Naive thymus-derived CD4-positive, alpha-beta T cell (primary cell): Measurements from ENCODE around the gene TEAD2. TPM values are rescaled to one million over a fixed set of nuclear protein-coding genes. Genes with fewer than 3 reads are reported as not detected.
"Not testable (repeated sequence)": the region's sequence is repeated elsewhere in the genome, so short reads cannot be mapped to it uniquely, and the experiment has no call there.

Source experiments
- ATAC-seq: fragments of 150-1000 bp; cut with Tn5 transposase; 2 replicates; pipeline ENCODE4 v1.10.0; 2021; ENCODE audit warnings: mild to moderate bottlenecking, moderate library complexity
- CTCF ChIA-PET: fragments of 350-600 bp; sonication (Branson Sonifier 250); formaldehyde crosslinking; loops from one replicate; lab custom pipeline; 2021; ENCODE audit warnings: antibody characterized with exemption; lab: Charles Lee
- POLR2A ChIA-PET: fragments of 350-600 bp; sonication (Branson Sonifier 250); formaldehyde crosslinking; loops from one replicate; lab custom pipeline; 2021; ENCODE audit warnings: antibody characterized with exemption, inconsistent platforms; lab: Charles Lee
- DNase-seq, 9 donors: peaks; one replicate each; pipeline versions ENCODE4 v3.0.0 to v3.0.0-alpha.2; 2020 to 2022; ENCODE audit warnings: mixed read lengths in 1 of 9
- H3K27ac ChIP-seq: one replicate; pipeline ENCODE4 v1.7.0; 2013; ENCODE audit warnings: mild to moderate bottlenecking, low read depth, low read length, moderate library complexity
- H3K27me3 ChIP-seq, 2 donors: one replicate each; pipeline ENCODE4 v1.7.0; 2013; ENCODE audit warnings: low read length in 2 of 2, mild to moderate bottlenecking in 2 of 2, moderate library complexity in 2 of 2; ENCODE audit not compliant: control insufficient read depth in 2 of 2, insufficient read depth in 2 of 2
- H3K36me3 ChIP-seq, 3 experiments: 1 replicate in 2 of 3; 2 replicates in 1 of 3; pipeline ENCODE4 v1.7.0; 2013; ENCODE audit warnings: low read length in 3 of 3, mild to moderate bottlenecking in 3 of 3, moderate library complexity in 1 of 3; ENCODE audit not compliant: insufficient read depth in 3 of 3, control insufficient read depth in 2 of 3
- H3K4me1 ChIP-seq, 2 donors: one replicate each; pipeline ENCODE4 v1.7.0; 2013; ENCODE audit warnings: low read length in 2 of 2, mild to moderate bottlenecking in 2 of 2, moderate library complexity in 1 of 2; ENCODE audit not compliant: control insufficient read depth in 2 of 2, insufficient read depth in 2 of 2
- H3K4me3 ChIP-seq: 2 replicates; pipeline ENCODE4 v1.7.0; 2013; ENCODE audit warnings: mild to moderate bottlenecking, low read length
- H3K9me3 ChIP-seq, 3 experiments: 1 replicate in 2 of 3; 2 replicates in 1 of 3; pipeline ENCODE4 v1.7.0; 2013; ENCODE audit warnings: low read length in 3 of 3; ENCODE audit not compliant: control insufficient read depth in 2 of 3
- H3K27ac Mint-ChIP-seq, 9 donors: one replicate each; pipeline ENCODE4 v1.8.0; 2020 to 2022; ENCODE audit warnings: mixed read lengths in 9 of 9, mild to moderate bottlenecking in 8 of 9, moderate library complexity in 5 of 9, inconsistent platforms in 2 of 9
- H3K27me3 Mint-ChIP-seq, 5 donors: one replicate each; pipeline ENCODE4 v1.8.0; 2021 to 2022; ENCODE audit warnings: mixed read lengths in 5 of 5, mild to moderate bottlenecking in 1 of 5
- H3K36me3 Mint-ChIP-seq, 5 donors: one replicate each; pipeline ENCODE4 v1.8.0; 2020 to 2022; ENCODE audit warnings: mixed read lengths in 5 of 5, mild to moderate bottlenecking in 3 of 5, inconsistent platforms in 1 of 5
- H3K4me1 Mint-ChIP-seq, 7 donors: one replicate each; pipeline ENCODE4 v1.8.0; 2020 to 2022; ENCODE audit warnings: mixed read lengths in 7 of 7, mild to moderate bottlenecking in 3 of 7, inconsistent platforms in 1 of 7
- H3K4me3 Mint-ChIP-seq, 10 donors: one replicate each; pipeline ENCODE4 v1.8.0; 2020 to 2022; ENCODE audit warnings: mild to moderate bottlenecking in 10 of 10, mixed read lengths in 10 of 10, moderate library complexity in 6 of 10, inconsistent platforms in 2 of 10
- H3K9me3 Mint-ChIP-seq, 11 donors: one replicate each; pipeline ENCODE4 v1.8.0; 2020 to 2022; ENCODE audit warnings: mixed read lengths in 11 of 11, mild to moderate bottlenecking in 4 of 11, inconsistent platforms in 1 of 11, moderate library complexity in 1 of 11
- intact Hi-C, 2 donors: fragments of 100-400 bp; cut with micrococcal nuclease; formaldehyde crosslinking; loops; one replicate each; pipeline ENCODE4 v1.15.1; 2023
- polyA plus RNA-seq, 2 donors: library from polyadenylated mRNA; unstranded; fragments of 300-500 nt; fragmentation: Illumina TruSeq; gene quantifications; one replicate each; pipeline ENCODE4 v1.2.3, GENCODE V29; 2021
- total RNA-seq, 6 experiments: library from RNA in 5 of 6; stranded (reverse) in 5 of 6; gene quantifications; 1 replicate in 5 of 6; 2 replicates in 1 of 6; pipeline ENCODE4 v1.2.3 and lab custom pipeline; 2021 to 2026

TEAD2 gene
- total and polyA plus RNA-seq, 7 experiments from 2014 or later: 0.29 TPM; not detected in 6

GRCh38 chr19:49332691-49333417 is 29.4 kb downstream of the TEAD2 start:
- POLR2A ChIA-PET: interaction anchor here (0.6 to 1.3 kb wide), 5 partner anchors 7 to 213 kb away, joined by 3 read pairs; partner anchors contain the start of genes PIH1D1 and SLC6A16
- not testable (repeated sequence) for H3K27me3 ChIP-seq, H3K9me3 ChIP-seq, H3K9me3 Mint-ChIP-seq, DNase-seq, ATAC-seq, H3K4me3 ChIP-seq, H3K27me3 Mint-ChIP-seq
- Mint-ChIP-seq H3K4me1 (peaks cover 57 to 86% (median 75%) of the 10 kb centered on the region in 7 donors), H3K36me3 (peaks cover 10 to 28% (median 25%) of the 10 kb centered on the region in 5 donors), H3K4me3 (peak overlapping the region; percentile 34 to 99 (median 88)), H3K27ac (peak overlapping the region; percentile 84 to 99 (median 96))
- peaks cover 47 to 56% of the 10 kb centered on the region in 2 donors for H3K4me1 ChIP-seq
- CTCF ChIA-PET: interaction anchor here (0.6 to 1.1 kb wide), 4 partner anchors 31 to 414 kb away, joined by 3 read pairs; no protein-coding TSS in a partner anchor
- H3K27ac ChIP-seq: peak overlapping the region; percentile 86
- intact Hi-C loops: loop anchor here in 1 of 2 donors (1.0 to 10.0 kb wide), 2 partner anchors 347 to 532 kb away; partner anchors contain the start of gene PNKP
- H3K36me3 ChIP-seq: peaks cover 0 to 27% (median 0%) of the 10 kb centered on the region in 3 experiments

- ChIA-PET POLR2A (interaction anchor here (0.6 to 1.1 kb wide), 3 partner anchors 23 to 309 kb away, joined by 3 read pairs; no protein-coding TSS in a partner anchor), CTCF (interaction anchor here (0.6 kb wide), 1 partner anchor 16 kb away, joined by 3 read pairs; no protein-coding TSS in a partner anchor)
- no peaks in the 10 kb centered on the region for H3K27me3 ChIP-seq
- no peaks in the 10 kb centered on the region for H3K9me3 Mint-ChIP-seq
- no peaks in the 10 kb centered on the region for H3K9me3 ChIP-seq
- H3K27ac ChIP-seq: peak overlapping the region; percentile 4
- H3K27me3 Mint-ChIP-seq: no peaks in the 10 kb centered on the region
- H3K36me3 Mint-ChIP-seq: peaks cover 10 to 27% (median 21%) of the 10 kb centered on the region in 5 donors
- H3K36me3 ChIP-seq: peaks cover 0 to 15% (median 0%) of the 10 kb centered on the region in 3 experiments
- ATAC-seq (peak; percentile 83), DNase-seq (peak in 8 of 9 donors; percentile 48 to 76 (median 65))
- H3K27ac Mint-ChIP-seq: peak overlapping the region; percentile 54 to 99 (median 87)
- peaks cover 54 to 80% (median 70%) of the 10 kb centered on the region in 7 donors for H3K4me1 Mint-ChIP-seq
- H3K4me3 Mint-ChIP-seq: peak overlapping the region in 9 of 10 donors; percentile 14 to 99 (median 49)
- no peak overlapping the region for H3K4me3 ChIP-seq
- intact Hi-C loops: loop anchor here in 1 of 2 donors (1.0 to 10.0 kb wide), 3 partner anchors 32 to 533 kb away; partner anchors contain the start of genes DKKL1, GYS1, PNKP and RUVBL2
- H3K4me1 ChIP-seq: peaks cover 37 to 44% of the 10 kb centered on the region in 2 donors
Observed at GRCh38 chr19:49331616-49332055, 30.6 kb downstream of the TEAD2 start.

GRCh38 chr19:49331187-49331586 is 31.0 kb downstream of the TEAD2 start:
- POLR2A ChIA-PET: interaction anchor here (0.7 to 1.1 kb wide), 2 partner anchors 23 to 310 kb away, joined by 3 read pairs; no protein-coding TSS in a partner anchor
- H3K9me3 Mint-ChIP-seq, H3K9me3 ChIP-seq, H3K27ac ChIP-seq, DNase-seq, ATAC-seq, H3K27me3 Mint-ChIP-seq, H3K4me3 ChIP-seq, H3K27me3 ChIP-seq: not testable (repeated sequence)
- peaks cover 10 to 26% (median 18%) of the 10 kb centered on the region in 5 donors for H3K36me3 Mint-ChIP-seq
- intact Hi-C loops: loop anchor here in 1 of 2 donors (1.0 to 10.0 kb wide), 3 partner anchors 32 to 534 kb away; partner anchors contain the start of genes DKKL1, GYS1, PNKP and RUVBL2
- Histone ChIP-seq H3K4me1 (peaks cover 33 to 39% of the 10 kb centered on the region in 2 donors), H3K36me3 (peaks cover 0 to 14% (median 0%) of the 10 kb centered on the region in 3 experiments)
- peak overlapping the region; percentile 54 to 99 (median 87) for H3K27ac Mint-ChIP-seq
- H3K4me1 Mint-ChIP-seq: peaks cover 50 to 75% (median 66%) of the 10 kb centered on the region in 7 donors
- H3K4me3 Mint-ChIP-seq: peak overlapping the region in 8 of 10 donors; percentile 14 to 99 (median 44)
- CTCF ChIA-PET: interaction anchor here (0.6 to 1.0 kb wide), 2 partner anchors 17 to 105 kb away, joined by 3 read pairs; no protein-coding TSS in a partner anchor

- Mint-ChIP-seq H3K9me3 (no peaks in the 10 kb centered on the region), H3K36me3 (peaks cover 10 to 24% (median 20%) of the 10 kb centered on the region in 5 donors), H3K27me3 (no peaks in the 10 kb centered on the region), H3K4me1 (peaks cover 37 to 52% (median 49%) of the 10 kb centered on the region in 7 donors), H3K4me3 (no peak overlapping the region), H3K27ac (peak overlapping the region in 2 of 9 donors; percentile 17 to 65)
- no peak for DNase-seq
- no peak for ATAC-seq
- no peaks in the 10 kb centered on the region for H3K9me3 ChIP-seq
- peaks cover 19 to 24% of the 10 kb centered on the region in 2 donors for H3K4me1 ChIP-seq
- CTCF ChIA-PET: interaction anchor here (0.8 to 1.4 kb wide), 2 partner anchors 10 to 103 kb away, joined by 4 to 5 read pairs; no protein-coding TSS in a partner anchor
- H3K27me3 ChIP-seq: no peaks in the 10 kb centered on the region
- H3K27ac ChIP-seq: no peak overlapping the region
- intact Hi-C loops: loop anchor here (1.0 to 10.0 kb wide), 5 partner anchors 22 to 102 kb away; no protein-coding TSS in a partner anchor
- POLR2A ChIA-PET: interaction anchor here (1.5 kb wide), 1 partner anchor 160 kb away, joined by 3 read pairs; no protein-coding TSS in a partner anchor
- no peak overlapping the region for H3K4me3 ChIP-seq
- peaks cover 0 to 14% (median 0%) of the 10 kb centered on the region in 3 experiments for H3K36me3 ChIP-seq
Observed at GRCh38 chr19:49328741-49329140, 33.5 kb downstream of the TEAD2 start.

- H3K36me3 Mint-ChIP-seq: peaks cover 10 to 28% (median 25%) of the 10 kb centered on the region in 5 donors
- H3K27ac Mint-ChIP-seq: peak overlapping the region in 8 of 9 donors; percentile 26 to 65 (median 53)
- H3K27me3 Mint-ChIP-seq: no peaks in the 10 kb centered on the region
- peaks cover 0 to 14% (median 0%) of the 10 kb centered on the region in 3 experiments for H3K36me3 ChIP-seq
- ChIA-PET CTCF (interaction anchor here (0.5 to 1.4 kb wide), 6 partner anchors 10 to 284 kb away, joined by 3 to 5 read pairs (median 4); no protein-coding TSS in a partner anchor), POLR2A (interaction anchor here (0.6 to 1.5 kb wide), 4 partner anchors 10 to 161 kb away, joined by 3 read pairs; no protein-coding TSS in a partner anchor)
- no peaks in the 10 kb centered on the region for H3K27me3 ChIP-seq
- no peaks in the 10 kb centered on the region for H3K9me3 Mint-ChIP-seq
- DNase-seq (peak in 6 of 9 donors; percentile 30 to 52 (median 42)), ATAC-seq (peak; percentile 70)
- no peak overlapping the region for H3K4me3 ChIP-seq
- H3K9me3 ChIP-seq: no peaks in the 10 kb centered on the region
- peak overlapping the region in 1 of 10 donors; percentile 51 for H3K4me3 Mint-ChIP-seq
- peaks cover 30 to 48% (median 44%) of the 10 kb centered on the region in 7 donors for H3K4me1 Mint-ChIP-seq
- no peak overlapping the region for H3K27ac ChIP-seq
- peaks cover 11 to 17% of the 10 kb centered on the region in 2 donors for H3K4me1 ChIP-seq
- intact Hi-C loops: loop anchor here (1.0 to 10.0 kb wide), 5 partner anchors 22 to 102 kb away; no protein-coding TSS in a partner anchor
Observed at GRCh38 chr19:49327878-49328544, 34.2 kb downstream of the TEAD2 start.
